MM.1S (cell line): ENCODE results near the gene FBXO38.

Experiments
- EZH2 ChIP-seq: fragments of 300-600 bp; sonication (generic); optimal IDR thresholded peaks from 2 replicates; pipeline ENCODE3; 2017; ENCODE audit warnings: low read depth, mild to moderate bottlenecking, antibody characterized with exemption, low read length, mixed read lengths
- TF ChIP-seq, protein P1 (sequence below): fragments of 300-600 bp; sonication (generic); IDR thresholded peaks from 2 replicates; pipeline ENCODE4 v1.5.1; 2016; ENCODE audit warnings: antibody characterized with exemption, low read length, mixed read lengths

- TF ChIP-seq, protein P1, sequence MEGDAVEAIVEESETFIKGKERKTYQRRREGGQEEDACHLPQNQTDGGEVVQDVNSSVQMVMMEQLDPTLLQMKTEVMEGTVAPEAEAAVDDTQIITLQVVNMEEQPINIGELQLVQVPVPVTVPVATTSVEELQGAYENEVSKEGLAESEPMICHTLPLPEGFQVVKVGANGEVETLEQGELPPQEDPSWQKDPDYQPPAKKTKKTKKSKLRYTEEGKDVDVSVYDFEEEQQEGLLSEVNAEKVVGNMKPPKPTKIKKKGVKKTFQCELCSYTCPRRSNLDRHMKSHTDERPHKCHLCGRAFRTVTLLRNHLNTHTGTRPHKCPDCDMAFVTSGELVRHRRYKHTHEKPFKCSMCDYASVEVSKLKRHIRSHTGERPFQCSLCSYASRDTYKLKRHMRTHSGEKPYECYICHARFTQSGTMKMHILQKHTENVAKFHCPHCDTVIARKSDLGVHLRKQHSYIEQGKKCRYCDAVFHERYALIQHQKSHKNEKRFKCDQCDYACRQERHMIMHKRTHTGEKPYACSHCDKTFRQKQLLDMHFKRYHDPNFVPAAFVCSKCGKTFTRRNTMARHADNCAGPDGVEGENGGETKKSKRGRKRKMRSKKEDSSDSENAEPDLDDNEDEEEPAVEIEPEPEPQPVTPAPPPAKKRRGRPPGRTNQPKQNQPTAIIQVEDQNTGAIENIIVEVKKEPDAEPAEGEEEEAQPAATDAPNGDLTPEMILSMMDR: no peak
- TF ChIP-seq EZH2: no peak
Measured at GRCh38 chr5:148412124-148412523, 28.4 kb downstream of the FBXO38 start.
